HepG2 (cell line): Measurements from ENCODE around the gene ERCC2. TPM values are rescaled to one million over a fixed set of nuclear protein-coding genes. Genes with fewer than 3 reads are reported as not detected.

Experiments used
- CENPT ChIP-seq: sonication (generic); formaldehyde crosslinking; IDR thresholded peaks from 2 replicates; pipeline ENCODE4 v1.8.0; 2022; ENCODE audit warnings: low read depth, mild to moderate bottlenecking, moderate library complexity, missing genetic modification reagents
- EEA1 ChIP-seq: sonication (generic); formaldehyde crosslinking; IDR thresholded peaks from 2 replicates; pipeline ENCODE4 v1.5.1; 2020; ENCODE audit warnings: mild to moderate bottlenecking, missing genetic modification reagents, borderline replicate concordance
- GLMP ChIP-seq: sonication (generic); formaldehyde crosslinking; IDR thresholded peaks from 2 replicates; pipeline ENCODE4 v1.9.0; 2021; ENCODE audit warnings: missing genetic modification reagents, mild to moderate bottlenecking, borderline replicate concordance
- GMEB1 ChIP-seq: sonication (generic); formaldehyde crosslinking; IDR thresholded peaks from 2 replicates; pipeline ENCODE4 v1.5.1; 2020; ENCODE audit warnings: missing genetic modification reagents, mild to moderate bottlenecking, borderline replicate concordance
- GPBP1L1 ChIP-seq: sonication (generic); formaldehyde crosslinking; IDR thresholded peaks from 2 replicates; pipeline ENCODE4 v1.5.0; 2020; ENCODE audit warnings: mild to moderate bottlenecking, missing genetic modification reagents
- NR2C2 ChIP-seq: sonication (generic); formaldehyde crosslinking; IDR thresholded peaks from 2 replicates; pipeline ENCODE4 v1.4.0; 2020; ENCODE audit warnings: missing genetic modification reagents, mild to moderate bottlenecking, moderate library complexity, borderline replicate concordance
- NRL ChIP-seq: sonication (generic); formaldehyde crosslinking; IDR thresholded peaks from 2 replicates; pipeline ENCODE4 v1.5.0; 2020; ENCODE audit warnings: missing genetic modification reagents, mild to moderate bottlenecking, moderate library complexity, borderline replicate concordance
- SMC3 ChIP-seq: IDR thresholded peaks from 2 replicates; pipeline ENCODE4 v1.6.1; 2011; ENCODE audit warnings: low read length, improper control_type of control experiment
- SNAI1 ChIP-seq: sonication (generic); formaldehyde crosslinking; IDR thresholded peaks from 2 replicates; pipeline ENCODE4 v1.5.0; 2020; ENCODE audit warnings: mild to moderate bottlenecking, missing genetic modification reagents, borderline replicate concordance
- SRSF1 ChIP-seq: fragments of 200-400 bp; formaldehyde crosslinking; optimal IDR thresholded peaks from 2 replicates; pipeline ENCODE3; 2017; ENCODE audit warnings: mild to moderate bottlenecking, low read depth, low read length, moderate library complexity
- TARDBP ChIP-seq: sonication (generic); formaldehyde crosslinking; IDR thresholded peaks from 2 replicates; pipeline ENCODE4 v1.8.0; 2022; ENCODE audit warnings: mild to moderate bottlenecking, missing genetic modification reagents
- TSC22D2 ChIP-seq: sonication (generic); formaldehyde crosslinking; IDR thresholded peaks from 2 replicates; pipeline ENCODE4 v1.5.1; 2020; ENCODE audit warnings: missing genetic modification reagents, mild to moderate bottlenecking, borderline replicate concordance
- U2AF2 ChIP-seq: fragments of 200-400 bp; formaldehyde crosslinking; IDR thresholded peaks from 2 replicates; pipeline ENCODE4 v1.6.1; 2017; ENCODE audit warnings: low read depth, mild to moderate bottlenecking, low read length
- ZBTB14 ChIP-seq: sonication (generic); formaldehyde crosslinking; IDR thresholded peaks from 2 replicates; pipeline ENCODE4 v1.4.0; 2020; ENCODE audit warnings: missing genetic modification reagents
- ZBTB2 ChIP-seq: sonication (generic); formaldehyde crosslinking; IDR thresholded peaks from 2 replicates; pipeline ENCODE4 v1.8.0; 2022; ENCODE audit warnings: low read depth, missing genetic modification reagents
- ZNF160 ChIP-seq: sonication (generic); formaldehyde crosslinking; IDR thresholded peaks from 2 replicates; pipeline ENCODE4 v1.8.0; 2022; ENCODE audit warnings: mild to moderate bottlenecking, inconsistent platforms, missing genetic modification reagents
- ZNF292 ChIP-seq: sonication (generic); formaldehyde crosslinking; IDR thresholded peaks from 2 replicates; pipeline ENCODE4 v1.8.1; 2022; ENCODE audit warnings: mild to moderate bottlenecking, low read depth, missing genetic modification reagents, borderline replicate concordance
- ZNF484 ChIP-seq: sonication (generic); formaldehyde crosslinking; IDR thresholded peaks from 2 replicates; pipeline ENCODE4 v1.5.1; 2020; ENCODE audit warnings: mild to moderate bottlenecking, low read depth, missing genetic modification reagents, borderline replicate concordance
- ZNF597 ChIP-seq: sonication (generic); formaldehyde crosslinking; IDR thresholded peaks from 2 replicates; pipeline ENCODE4 v1.5.0; 2020; ENCODE audit warnings: missing genetic modification reagents
- ZNF660 ChIP-seq: sonication (generic); formaldehyde crosslinking; IDR thresholded peaks from 2 replicates; pipeline ENCODE4 v1.5.1; 2020; ENCODE audit warnings: mild to moderate bottlenecking, low read depth, missing genetic modification reagents, borderline replicate concordance
- polyA plus RNA-seq, 8 experiments: library from polyadenylated mRNA; depleted of rRNA in 3 of 8; stranded (reverse) in 7 of 8; unstranded in 1 of 8; fragments of >200 nt; fragmentation: Illumina TruSeq in 4 of 8; extraction: Trizol in 4 of 8; gene quantifications; 2 replicates each; pipeline versions ENCODE4 v1.2.1 to v1.2.3, GENCODE V29; 2011 to 2016; ENCODE audit warnings: low read depth in 4 of 8, missing spikeins in 1 of 8, mixed read lengths in 1 of 8; ENCODE audit not compliant: insufficient read depth in 1 of 8
- total RNA-seq, 5 experiments: library from RNA; depleted of rRNA; stranded (reverse); fragments of >200 nt; fragmentation: Illumina TruSeq; extraction: Trizol; gene quantifications; 2 replicates each; pipeline ENCODE4 v1.2.3, GENCODE V29; 2016; ENCODE audit warnings: low read depth in 1 of 5

The ERCC2 gene
- total and polyA plus RNA-seq, 2 of the 13 experiments (the other 11 are each of a cell fraction or from before 2014, with no cell fraction given) = 25.4 to 49.2 TPM

- TF ChIP-seq NR2C2 (no peak), GMEB1 (CRISPR knock-in tag) (no peak), GPBP1L1 (no peak), ZNF160 (CRISPR knock-in tag) (0 out of 2 replicates have a peak, but pooled peaks have one; percentile 8), GLMP (CRISPR knock-in tag) (no peak), ZNF660 (CRISPR knock-in tag) (no peak), CENPT (no peak), EEA1 (CRISPR knock-in tag) (no peak), SMC3 (peak; percentile 59), SRSF1 (no peak), TSC22D2 (CRISPR knock-in tag) (no peak), ZBTB14 (CRISPR knock-in tag) (no peak), U2AF2 (no peak), TARDBP (peak; percentile 47; the same call in 1 of the 2 replicates), ZBTB2 (CRISPR knock-in tag) (no peak), SNAI1 (no peak), ZNF484 (CRISPR knock-in tag) (no peak), ZNF597 (CRISPR knock-in tag) (no peak), NRL (CRISPR knock-in tag) (no peak), ZNF292 (CRISPR knock-in tag) (no peak)
Observed at GRCh38 chr19:45403781-45404556, 33.6 kb upstream of the ERCC2 start (continued).
